ENCODE measurements around the gene RPL39L.

DNA sequence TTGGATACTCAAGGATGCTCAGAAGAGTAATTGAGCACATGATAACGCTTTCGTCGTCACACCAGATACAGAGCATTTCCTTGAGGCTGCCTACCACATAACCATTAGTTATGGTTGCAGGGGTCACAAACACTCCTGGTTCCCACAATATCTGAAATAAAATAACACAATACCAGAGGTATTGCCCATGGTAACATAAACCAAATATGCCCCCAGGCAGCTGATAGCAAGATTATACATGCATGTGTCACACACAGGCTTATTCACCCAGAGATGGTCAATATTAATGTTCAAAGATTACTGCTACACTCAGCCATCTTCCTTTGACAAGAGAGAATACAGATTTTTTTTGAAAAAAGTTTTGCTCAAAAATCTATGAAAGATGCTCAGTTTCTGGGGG lies 7.3 kb downstream of the RPL39L start:
- TF ChIP-seq, protein P1, sequence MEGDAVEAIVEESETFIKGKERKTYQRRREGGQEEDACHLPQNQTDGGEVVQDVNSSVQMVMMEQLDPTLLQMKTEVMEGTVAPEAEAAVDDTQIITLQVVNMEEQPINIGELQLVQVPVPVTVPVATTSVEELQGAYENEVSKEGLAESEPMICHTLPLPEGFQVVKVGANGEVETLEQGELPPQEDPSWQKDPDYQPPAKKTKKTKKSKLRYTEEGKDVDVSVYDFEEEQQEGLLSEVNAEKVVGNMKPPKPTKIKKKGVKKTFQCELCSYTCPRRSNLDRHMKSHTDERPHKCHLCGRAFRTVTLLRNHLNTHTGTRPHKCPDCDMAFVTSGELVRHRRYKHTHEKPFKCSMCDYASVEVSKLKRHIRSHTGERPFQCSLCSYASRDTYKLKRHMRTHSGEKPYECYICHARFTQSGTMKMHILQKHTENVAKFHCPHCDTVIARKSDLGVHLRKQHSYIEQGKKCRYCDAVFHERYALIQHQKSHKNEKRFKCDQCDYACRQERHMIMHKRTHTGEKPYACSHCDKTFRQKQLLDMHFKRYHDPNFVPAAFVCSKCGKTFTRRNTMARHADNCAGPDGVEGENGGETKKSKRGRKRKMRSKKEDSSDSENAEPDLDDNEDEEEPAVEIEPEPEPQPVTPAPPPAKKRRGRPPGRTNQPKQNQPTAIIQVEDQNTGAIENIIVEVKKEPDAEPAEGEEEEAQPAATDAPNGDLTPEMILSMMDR (IDR thresholded peaks at IDR 0.05; ENCODE audit: borderline replicate concordance, extremely low read depth, low read length, poor library complexity, severe bottlenecking): no peak
- no peak for TF ChIP-seq EZH2 (IDR thresholded peaks at IDR 0.05; ENCODE audit: borderline replicate concordance, low read depth, low read length, severe bottlenecking)
